ENCODE measurements around the gene ATP2C1.

The ATP2C1 gene

GRCh38 chr3:130960139-130960795, 66.4 kb downstream of the ATP2C1 start:
- Histone ChIP-seq H3K4me3 (ENCODE audit: control insufficient read depth in 1 of 7, extremely low read depth in 1 of 7, insufficient read depth in 4 of 7, low read depth in 2 of 7, low read length in 6 of 7) (no peak overlapping the region), H3K9me3 (ENCODE audit: control extremely low read depth in 1 of 5, control insufficient read depth in 4 of 5, insufficient read depth in 2 of 5, low read depth in 1 of 5, low read length in 4 of 5) (no peaks in the 10 kb centered on the region), H3K27me3 (replicated peaks in 2 of 5; ENCODE audit: control insufficient read depth in 4 of 5, insufficient read depth in 5 of 5, low read length in 4 of 5) (no peaks in the 10 kb centered on the region), H3K36me3 (ENCODE audit: control insufficient read depth in 4 of 4, insufficient read depth in 4 of 4, low read length in 3 of 4) (peaks cover 17 to 59% (median 41%) of the 10 kb centered on the region in 4 experiments), H3K4me1 (ENCODE audit: control extremely low read depth in 1 of 4, control insufficient read depth in 4 of 4, insufficient read depth in 4 of 4, low read length in 3 of 4) (no peaks in the 10 kb centered on the region), H3K27ac (ENCODE audit: insufficient read depth in 1 of 2, low read depth in 1 of 2, low read length in 2 of 2, poor library complexity in 1 of 2, severe bottlenecking in 2 of 2) (no peak overlapping the region)
- WGBS (ENCODE audit: insufficient coverage) = 100% methylated on average over 2 of the region's 5 CpGs
- CTCF ChIA-PET = no interaction called here
- no peak for DNase-seq
- POLR2A ChIA-PET = no interaction called here

- no peak for DNase-seq
- no peaks in the 10 kb centered on the region for H3K27me3 ChIP-seq (replicated peaks in 2 of 5; ENCODE audit: control insufficient read depth in 4 of 5, insufficient read depth in 5 of 5, low read length in 4 of 5)
- H3K36me3 ChIP-seq (ENCODE audit: control insufficient read depth in 4 of 4, insufficient read depth in 4 of 4, low read length in 3 of 4) = peaks cover 20 to 62% (median 42%) of the 10 kb centered on the region in 4 experiments
- ChIA-PET CTCF (no interaction called here), POLR2A (no interaction called here)
- no peaks in the 10 kb centered on the region for H3K4me1 ChIP-seq (ENCODE audit: control extremely low read depth in 1 of 4, control insufficient read depth in 4 of 4, insufficient read depth in 4 of 4, low read length in 3 of 4)
- H3K4me3 ChIP-seq (ENCODE audit: control insufficient read depth in 1 of 7, extremely low read depth in 1 of 7, insufficient read depth in 4 of 7, low read depth in 2 of 7, low read length in 6 of 7) = no peak overlapping the region
- H3K9me3 ChIP-seq (ENCODE audit: control extremely low read depth in 1 of 5, control insufficient read depth in 4 of 5, insufficient read depth in 2 of 5, low read depth in 1 of 5, low read length in 4 of 5) = no peaks in the 10 kb centered on the region
- H3K27ac ChIP-seq (ENCODE audit: insufficient read depth in 1 of 2, low read depth in 1 of 2, low read length in 2 of 2, poor library complexity in 1 of 2, severe bottlenecking in 2 of 2) = no peak overlapping the region
These were observed 67.6 kb downstream of the ATP2C1 start for GRCh38 chr3:130961458-130961857.

- Histone ChIP-seq H3K27ac (ENCODE audit: insufficient read depth in 1 of 2, low read depth in 1 of 2, low read length in 2 of 2, poor library complexity in 1 of 2, severe bottlenecking in 2 of 2) (no peak overlapping the region), H3K4me3 (ENCODE audit: control insufficient read depth in 1 of 7, extremely low read depth in 1 of 7, insufficient read depth in 4 of 7, low read depth in 2 of 7, low read length in 6 of 7) (no peak overlapping the region), H3K36me3 (ENCODE audit: control insufficient read depth in 4 of 4, insufficient read depth in 4 of 4, low read length in 3 of 4) (peaks cover 22 to 74% (median 40%) of the 10 kb centered on the region in 4 experiments), H3K27me3 (replicated peaks in 2 of 5; ENCODE audit: control insufficient read depth in 4 of 5, insufficient read depth in 5 of 5, low read length in 4 of 5) (no peaks in the 10 kb centered on the region), H3K4me1 (ENCODE audit: control extremely low read depth in 1 of 4, control insufficient read depth in 4 of 4, insufficient read depth in 4 of 4, low read length in 3 of 4) (no peaks in the 10 kb centered on the region), H3K9me3 (ENCODE audit: control extremely low read depth in 1 of 5, control insufficient read depth in 4 of 5, insufficient read depth in 2 of 5, low read depth in 1 of 5, low read length in 4 of 5) (no peaks in the 10 kb centered on the region)
- ChIA-PET CTCF (interaction anchor here (0.8 to 1.2 kb wide), 2 partner anchors 11 to 17 kb away, joined by 3 read pairs; no protein-coding TSS in a partner anchor), POLR2A (no interaction called here)
- WGBS (ENCODE audit: insufficient coverage) = 100% methylated on average over 2 of the region's 2 CpGs
- no peak for DNase-seq
These were observed 69.6 kb downstream of the ATP2C1 start for GRCh38 chr3:130963444-130963843.

- ChIA-PET POLR2A (no interaction called here), CTCF (interaction anchor here (0.8 to 1.2 kb wide), 2 partner anchors 11 to 17 kb away, joined by 3 read pairs; no protein-coding TSS in a partner anchor)
- Histone ChIP-seq H3K27ac (ENCODE audit: insufficient read depth in 1 of 2, low read depth in 1 of 2, low read length in 2 of 2, poor library complexity in 1 of 2, severe bottlenecking in 2 of 2) (no peak overlapping the region), H3K36me3 (ENCODE audit: control insufficient read depth in 4 of 4, insufficient read depth in 4 of 4, low read length in 3 of 4) (peaks cover 21 to 77% (median 39%) of the 10 kb centered on the region in 4 experiments), H3K4me3 (ENCODE audit: control insufficient read depth in 1 of 7, extremely low read depth in 1 of 7, insufficient read depth in 4 of 7, low read depth in 2 of 7, low read length in 6 of 7) (no peak overlapping the region), H3K9me3 (ENCODE audit: control extremely low read depth in 1 of 5, control insufficient read depth in 4 of 5, insufficient read depth in 2 of 5, low read depth in 1 of 5, low read length in 4 of 5) (no peaks in the 10 kb centered on the region), H3K27me3 (replicated peaks in 2 of 5; ENCODE audit: control insufficient read depth in 4 of 5, insufficient read depth in 5 of 5, low read length in 4 of 5) (no peaks in the 10 kb centered on the region), H3K4me1 (ENCODE audit: control extremely low read depth in 1 of 4, control insufficient read depth in 4 of 4, insufficient read depth in 4 of 4, low read length in 3 of 4) (no peaks in the 10 kb centered on the region)
- WGBS (ENCODE audit: insufficient coverage) = 100% methylated on average over 1 of the region's 3 CpGs
- DNase-seq = no peak
These were observed 70.0 kb downstream of the ATP2C1 start for GRCh38 chr3:130963878-130964277.

- Histone ChIP-seq H3K4me3 (ENCODE audit: control insufficient read depth in 1 of 7, extremely low read depth in 1 of 7, insufficient read depth in 4 of 7, low read depth in 2 of 7, low read length in 6 of 7) (no peak overlapping the region), H3K27ac (ENCODE audit: insufficient read depth in 1 of 2, low read depth in 1 of 2, low read length in 2 of 2, poor library complexity in 1 of 2, severe bottlenecking in 2 of 2) (no peak overlapping the region), H3K27me3 (replicated peaks in 2 of 5; ENCODE audit: control insufficient read depth in 4 of 5, insufficient read depth in 5 of 5, low read length in 4 of 5) (no peaks in the 10 kb centered on the region), H3K4me1 (ENCODE audit: control extremely low read depth in 1 of 4, control insufficient read depth in 4 of 4, insufficient read depth in 4 of 4, low read length in 3 of 4) (no peaks in the 10 kb centered on the region), H3K36me3 (ENCODE audit: control insufficient read depth in 4 of 4, insufficient read depth in 4 of 4, low read length in 3 of 4) (peaks cover 22 to 79% (median 39%) of the 10 kb centered on the region in 4 experiments), H3K9me3 (ENCODE audit: control extremely low read depth in 1 of 5, control insufficient read depth in 4 of 5, insufficient read depth in 2 of 5, low read depth in 1 of 5, low read length in 4 of 5) (peaks cover 0 to 4% (median 3%) of the 10 kb centered on the region in 5 experiments)
- POLR2A ChIA-PET = no interaction called here
- no peak for DNase-seq
- WGBS (ENCODE audit: insufficient coverage) = no CpG with 5 or more reads among the region's 2 CpGs
- CTCF ChIA-PET = no interaction called here
These were observed 73.4 kb downstream of the ATP2C1 start for GRCh38 chr3:130967281-130967680.

- WGBS (ENCODE audit: insufficient coverage) = 94% methylated on average over 2 of the region's 3 CpGs
- peaks cover 22 to 82% (median 40%) of the 10 kb centered on the region in 4 experiments for H3K36me3 ChIP-seq (ENCODE audit: control insufficient read depth in 4 of 4, insufficient read depth in 4 of 4, low read length in 3 of 4)
- CTCF ChIA-PET = no interaction called here
- peaks cover 0 to 4% (median 3%) of the 10 kb centered on the region in 5 experiments for H3K9me3 ChIP-seq (ENCODE audit: control extremely low read depth in 1 of 5, control insufficient read depth in 4 of 5, insufficient read depth in 2 of 5, low read depth in 1 of 5, low read length in 4 of 5)
- DNase-seq = no peak
- H3K4me1 ChIP-seq (ENCODE audit: control extremely low read depth in 1 of 4, control insufficient read depth in 4 of 4, insufficient read depth in 4 of 4, low read length in 3 of 4) = no peaks in the 10 kb centered on the region
- no peak overlapping the region for H3K27ac ChIP-seq (ENCODE audit: insufficient read depth in 1 of 2, low read depth in 1 of 2, low read length in 2 of 2, poor library complexity in 1 of 2, severe bottlenecking in 2 of 2)
- POLR2A ChIA-PET = no interaction called here
- no peaks in the 10 kb centered on the region for H3K27me3 ChIP-seq (replicated peaks in 2 of 5; ENCODE audit: control insufficient read depth in 4 of 5, insufficient read depth in 5 of 5, low read length in 4 of 5)
- H3K4me3 ChIP-seq (ENCODE audit: control insufficient read depth in 1 of 7, extremely low read depth in 1 of 7, insufficient read depth in 4 of 7, low read depth in 2 of 7, low read length in 6 of 7) = no peak overlapping the region
These were observed 74.3 kb downstream of the ATP2C1 start for GRCh38 chr3:130968221-130968620.

DNA sequence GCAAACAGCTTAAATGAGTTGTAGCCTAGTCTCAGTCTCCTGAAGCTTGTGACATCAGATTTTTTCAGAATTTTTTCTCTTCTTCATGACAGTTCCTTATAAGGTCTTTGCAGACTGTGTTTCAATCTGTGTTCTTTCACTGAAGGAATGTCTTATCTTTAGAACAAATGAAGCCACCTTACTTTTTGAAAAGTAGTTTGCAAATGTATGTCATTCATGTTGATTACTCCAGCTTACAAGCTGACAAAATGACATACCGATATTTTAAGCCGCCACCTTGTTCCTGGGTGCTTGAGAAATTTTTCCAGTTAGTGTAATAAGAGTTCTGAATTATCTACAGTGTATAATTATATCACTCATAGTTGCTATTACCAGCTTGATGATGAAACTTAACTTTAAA, 75.7 kb downstream of the ATP2C1 start:
- H3K9me3 ChIP-seq (ENCODE audit: control extremely low read depth in 1 of 5, control insufficient read depth in 4 of 5, insufficient read depth in 2 of 5, low read depth in 1 of 5, low read length in 4 of 5) = peaks cover 0 to 4% (median 3%) of the 10 kb centered on the region in 5 experiments
- no peaks in the 10 kb centered on the region for H3K27me3 ChIP-seq (replicated peaks in 2 of 5; ENCODE audit: control insufficient read depth in 4 of 5, insufficient read depth in 5 of 5, low read length in 4 of 5)
- CTCF ChIA-PET = interaction anchor here (0.9 to 1.0 kb wide), 2 partner anchors 12 to 14 kb away, joined by 3 to 4 read pairs; no protein-coding TSS in a partner anchor
- DNase-seq = no peak
- POLR2A ChIA-PET = no interaction called here
- H3K4me1 ChIP-seq (ENCODE audit: control extremely low read depth in 1 of 4, control insufficient read depth in 4 of 4, insufficient read depth in 4 of 4, low read length in 3 of 4) = no peaks in the 10 kb centered on the region
- H3K27ac ChIP-seq (ENCODE audit: insufficient read depth in 1 of 2, low read depth in 1 of 2, low read length in 2 of 2, poor library complexity in 1 of 2, severe bottlenecking in 2 of 2) = no peak overlapping the region
- no peak overlapping the region for H3K4me3 ChIP-seq (ENCODE audit: control insufficient read depth in 1 of 7, extremely low read depth in 1 of 7, insufficient read depth in 4 of 7, low read depth in 2 of 7, low read length in 6 of 7)
- peaks cover 22 to 80% (median 43%) of the 10 kb centered on the region in 4 experiments for H3K36me3 ChIP-seq (ENCODE audit: control insufficient read depth in 4 of 4, insufficient read depth in 4 of 4, low read length in 3 of 4)
- no CpG with 5 or more reads among the region's 2 CpGs for WGBS (ENCODE audit: insufficient coverage)
